NCI-H226 (cell line): ENCODE data around the gene ZNF792.
"Not testable (repeated sequence)": the region's sequence is repeated elsewhere in the genome, so short reads cannot be mapped to it uniquely, and the experiment has no call there.

ENCODE experiments used
- DNase-seq: peaks from one replicate; pipeline ENCODE4 v3.0.0-alpha.2; 2015

ZNF792 gene

DNA sequence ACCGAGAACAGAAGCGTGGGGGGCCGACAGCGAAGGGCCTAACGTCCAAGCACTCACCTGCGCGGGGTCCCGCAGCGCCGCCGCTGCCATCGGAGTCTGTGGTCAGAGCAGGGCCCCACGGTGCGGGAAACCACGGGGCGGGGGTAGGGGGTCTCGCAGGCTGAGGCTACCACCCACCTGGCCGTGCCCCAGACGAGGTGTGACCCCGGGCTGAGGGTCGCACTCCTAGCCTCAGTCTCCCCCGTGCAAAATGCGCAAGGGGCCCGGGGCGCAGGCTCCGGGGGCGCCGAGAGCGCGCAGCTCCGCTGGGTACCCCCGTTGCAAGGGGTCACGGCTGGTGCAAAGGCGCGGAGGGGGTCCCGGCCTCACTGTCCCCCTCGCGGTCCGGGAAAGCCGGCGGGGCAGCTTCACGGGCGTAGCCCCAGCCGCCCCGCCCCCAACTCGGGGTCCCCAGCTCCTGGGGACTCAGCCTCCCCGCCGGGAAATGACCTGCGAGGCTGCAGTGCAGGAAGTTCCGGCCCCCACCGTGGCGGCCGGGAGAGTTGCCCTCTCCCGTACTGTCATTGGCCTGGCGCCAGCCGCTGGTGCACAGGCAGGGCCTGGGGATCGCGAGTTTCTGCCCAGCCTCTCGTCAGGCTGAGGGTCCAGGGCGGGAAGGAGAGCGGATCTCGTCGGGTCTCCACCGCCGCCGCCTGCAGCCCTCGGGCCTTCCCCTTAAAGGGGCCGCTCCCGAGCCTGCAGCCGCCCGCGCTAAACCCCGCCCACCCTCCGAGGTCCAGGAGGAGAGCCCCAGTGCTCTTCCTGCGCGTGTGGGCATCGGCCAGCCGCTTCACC lies at the start of gene ZNF792:
ZNF792 (minus strand) TSS at position 657 of the 834 bp plus-strand sequence; CDS start at position 90, 567 bp downstream.
- peak; percentile 22 for DNase-seq

DNA sequence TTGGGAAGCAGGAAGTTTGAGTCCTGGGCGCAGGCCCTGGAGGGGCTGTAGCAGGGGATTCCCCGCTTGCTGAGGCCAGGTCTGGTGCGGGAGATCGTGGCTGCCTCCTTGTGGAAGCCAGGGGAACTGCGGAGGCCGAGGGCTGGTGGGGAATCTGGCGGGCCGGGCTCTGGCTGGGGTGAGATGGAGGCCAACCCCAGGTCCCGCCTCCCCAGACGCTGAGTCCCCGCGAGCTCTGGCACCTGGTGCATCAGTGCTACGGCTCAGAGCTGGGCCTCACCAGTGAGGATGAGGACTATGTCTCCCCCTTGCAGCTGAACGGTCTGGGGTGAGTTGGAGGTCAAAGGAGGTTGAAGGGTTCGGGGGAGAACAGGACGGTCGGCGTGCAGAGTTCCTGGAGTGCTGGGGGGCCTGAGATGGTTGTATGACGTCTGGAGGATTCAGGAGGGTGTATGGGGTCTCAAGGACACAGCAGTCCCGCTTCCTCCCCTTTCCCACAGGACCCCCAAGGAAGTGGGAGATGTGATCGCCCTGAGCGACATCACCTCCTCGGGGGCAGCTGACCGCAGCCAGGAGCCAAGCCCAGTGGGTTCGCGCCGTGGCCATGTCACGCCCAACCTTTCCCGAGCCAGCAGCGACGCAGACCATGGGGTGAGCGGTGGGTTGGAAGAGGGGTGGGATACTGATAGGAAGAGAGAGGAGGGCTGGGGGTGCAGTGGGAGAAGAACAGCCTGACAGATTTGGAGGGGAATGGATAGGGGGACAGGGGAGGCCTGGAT lies 49.2 kb upstream of the ZNF792 start:
- DNase-seq = no peak

DNA sequence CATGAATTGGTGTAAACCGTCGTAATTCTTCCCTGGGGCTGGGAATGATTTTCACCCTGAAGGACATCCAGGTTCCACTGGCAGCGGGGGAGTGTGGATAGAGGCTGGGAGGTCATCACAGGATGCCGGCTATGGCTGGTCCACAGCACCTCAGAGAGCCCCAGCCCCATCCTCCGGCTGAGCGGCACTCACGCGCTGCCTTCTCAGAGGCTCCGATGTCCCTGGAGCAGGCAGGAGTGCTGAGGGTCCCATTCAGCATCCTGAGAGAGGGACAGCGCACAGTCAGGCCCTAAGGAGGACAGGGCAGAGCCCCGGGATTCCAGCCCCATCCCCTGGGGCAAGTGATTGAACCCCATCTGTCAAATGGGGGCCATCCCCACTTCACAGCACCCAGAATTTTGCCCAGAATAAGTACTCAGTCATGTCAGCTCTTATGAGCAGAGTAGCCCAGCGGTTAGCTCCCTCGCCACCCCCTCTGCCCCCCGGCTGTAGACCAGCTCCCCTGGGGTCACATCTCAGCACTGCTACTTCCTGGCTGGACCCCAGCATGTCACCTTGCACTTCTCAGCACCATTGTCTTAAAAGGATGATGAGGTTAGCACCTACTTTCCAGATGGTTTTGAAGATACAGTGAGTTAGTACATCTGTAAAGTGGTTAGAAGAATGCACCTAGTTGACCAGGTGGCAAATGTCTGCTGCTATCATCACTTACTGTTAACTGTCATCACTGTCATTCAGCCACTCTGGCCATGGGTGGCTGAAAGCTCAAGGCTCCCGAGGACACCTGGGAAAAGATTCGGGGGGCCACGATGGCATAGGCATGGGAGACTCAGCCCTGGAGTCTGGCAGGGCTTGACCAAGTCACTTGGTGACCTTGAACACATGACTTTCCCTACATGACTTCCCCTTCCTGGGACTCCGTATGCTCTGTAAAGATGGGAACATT lies 48.0 kb upstream of the ZNF792 start:
- DNase-seq = no peak

DNA sequence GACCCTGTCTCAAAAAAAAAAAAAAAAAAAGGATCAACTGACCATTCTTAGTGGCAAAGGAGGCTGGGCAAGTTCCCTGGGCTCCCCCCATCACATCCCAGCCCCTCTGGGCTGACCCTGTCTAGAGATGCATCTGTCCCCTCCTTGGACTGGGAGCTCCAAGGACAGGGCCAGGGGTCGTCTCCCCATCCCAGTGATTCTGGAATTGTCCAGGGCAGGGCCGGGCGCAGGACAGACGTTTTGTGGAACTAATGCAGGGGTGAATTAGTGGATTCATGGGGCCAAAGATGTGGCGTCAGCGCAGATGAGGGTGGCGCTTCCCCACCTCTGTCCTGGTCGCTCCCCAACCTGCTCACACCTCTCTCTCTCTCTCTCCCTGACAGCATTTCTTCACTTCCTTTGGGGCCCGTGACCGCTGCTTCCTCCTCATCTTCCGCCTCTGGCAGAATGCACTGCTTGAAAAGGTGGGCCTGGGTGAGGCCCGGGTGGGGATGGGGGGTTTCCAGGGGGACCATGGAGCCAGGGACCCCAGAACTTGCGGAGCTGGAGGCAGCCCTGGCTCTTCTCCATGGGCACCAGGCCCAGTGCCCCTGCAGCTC lies 47.2 kb upstream of the ZNF792 start:
- no peak for DNase-seq

DNA sequence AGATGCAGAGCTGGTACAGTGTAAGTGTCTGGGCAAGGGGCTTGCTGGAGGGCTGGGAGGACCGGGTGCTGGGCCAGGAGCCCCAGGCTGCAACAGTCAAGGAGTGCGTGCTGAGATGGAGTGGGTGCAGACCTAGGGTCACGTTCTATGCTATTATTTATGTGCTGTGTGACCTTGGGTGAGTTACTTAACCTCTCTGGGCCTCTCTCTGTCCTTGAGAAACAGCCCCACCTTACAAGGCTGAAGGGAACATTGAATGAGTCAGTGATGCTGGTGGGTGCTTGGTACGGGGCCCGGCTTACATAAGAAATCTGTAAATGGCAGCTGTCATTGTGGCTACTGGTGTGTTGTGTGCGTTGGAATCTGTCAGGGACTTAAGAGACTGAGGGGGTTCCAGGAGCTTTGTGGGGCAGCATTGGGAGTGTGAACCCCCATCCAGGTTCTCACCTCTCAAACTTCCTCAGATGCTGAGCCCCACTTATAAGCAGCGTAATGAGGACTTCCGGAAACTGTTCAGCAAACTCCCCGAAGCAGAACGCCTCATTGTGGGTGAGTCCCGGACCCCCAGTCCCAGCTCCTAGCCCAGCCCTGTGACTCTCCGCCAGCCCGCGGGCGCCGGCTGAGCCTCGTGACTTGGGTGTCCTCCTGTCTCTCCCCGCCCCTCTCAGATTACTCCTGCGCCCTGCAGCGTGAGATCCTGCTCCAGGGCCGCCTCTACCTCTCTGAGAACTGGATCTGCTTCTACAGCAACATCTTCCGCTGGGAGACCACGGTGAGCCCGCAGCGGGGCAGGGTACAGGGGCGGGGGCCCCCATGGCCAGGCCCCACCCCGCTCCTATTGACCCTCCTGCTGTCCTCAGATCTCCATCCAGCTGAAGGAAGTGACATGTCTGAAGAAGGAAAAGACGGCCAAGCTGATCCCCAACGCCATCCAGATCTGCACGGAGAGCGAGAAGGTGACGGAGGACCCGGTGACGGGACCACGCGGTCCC lies 45.7 kb upstream of the ZNF792 start:
- no peak for DNase-seq

DNA sequence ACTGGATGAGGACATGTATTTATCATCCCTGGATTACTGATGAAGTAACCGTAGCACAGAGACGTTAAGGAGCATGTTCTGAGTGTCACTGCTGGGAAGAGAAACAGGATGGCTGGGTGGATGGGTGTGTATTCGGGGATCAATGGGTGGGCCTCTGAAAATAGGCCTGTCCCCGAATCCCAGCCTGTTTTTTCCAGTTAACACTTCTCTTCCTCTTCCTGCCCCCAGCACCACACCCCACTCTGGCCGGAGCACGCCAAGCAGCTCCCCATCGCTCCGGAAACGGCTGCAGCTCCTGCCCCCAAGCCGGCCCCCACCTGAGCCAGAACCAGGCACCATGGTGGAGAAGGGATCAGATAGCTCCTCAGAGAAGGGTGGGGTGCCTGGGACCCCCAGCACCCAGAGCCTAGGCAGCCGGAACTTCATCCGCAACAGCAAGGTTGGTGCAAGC lies 44.9 kb upstream of the ZNF792 start:
- no peak for DNase-seq

DNA sequence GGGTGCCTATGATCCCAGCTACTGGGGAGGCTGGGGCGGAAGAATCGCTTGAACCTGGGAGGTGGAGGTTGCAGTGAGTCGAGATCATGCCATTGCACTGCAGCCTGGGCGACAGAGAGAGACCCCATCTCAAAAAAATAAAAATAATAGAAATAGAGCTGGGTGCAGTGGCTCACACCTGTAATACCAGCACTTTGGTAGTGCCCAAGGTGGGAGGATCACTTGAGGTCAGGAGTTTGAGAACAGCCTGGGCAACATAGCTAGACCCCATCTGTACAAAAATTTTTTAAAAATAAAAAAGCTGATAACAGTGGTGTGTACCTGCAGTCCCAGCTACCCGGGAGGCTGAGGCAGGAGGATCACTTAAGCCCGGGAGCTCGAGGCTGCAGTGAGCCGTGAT lies 43.4 kb upstream of the ZNF792 start:
- DNase-seq = not testable (repeated sequence)

DNA sequence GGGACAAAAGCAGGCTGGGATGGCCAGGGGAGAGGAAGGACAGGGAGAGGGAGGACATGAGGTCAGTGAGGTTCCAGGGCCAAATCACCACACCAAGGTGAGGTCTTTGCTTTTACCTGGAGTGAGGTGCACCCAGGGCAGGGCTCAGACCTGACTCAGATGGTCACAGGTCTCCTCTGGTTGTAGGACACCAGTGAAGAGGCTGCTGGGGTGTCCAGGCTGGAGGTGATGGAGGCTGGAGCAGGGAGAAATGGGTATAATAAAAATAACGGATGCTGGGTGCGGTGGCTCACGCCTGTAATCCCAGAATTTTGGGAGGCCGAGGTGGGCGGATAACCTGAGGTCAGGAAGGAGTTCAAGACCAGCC lies 43.0 kb upstream of the ZNF792 start:
- DNase-seq = no peak

DNA sequence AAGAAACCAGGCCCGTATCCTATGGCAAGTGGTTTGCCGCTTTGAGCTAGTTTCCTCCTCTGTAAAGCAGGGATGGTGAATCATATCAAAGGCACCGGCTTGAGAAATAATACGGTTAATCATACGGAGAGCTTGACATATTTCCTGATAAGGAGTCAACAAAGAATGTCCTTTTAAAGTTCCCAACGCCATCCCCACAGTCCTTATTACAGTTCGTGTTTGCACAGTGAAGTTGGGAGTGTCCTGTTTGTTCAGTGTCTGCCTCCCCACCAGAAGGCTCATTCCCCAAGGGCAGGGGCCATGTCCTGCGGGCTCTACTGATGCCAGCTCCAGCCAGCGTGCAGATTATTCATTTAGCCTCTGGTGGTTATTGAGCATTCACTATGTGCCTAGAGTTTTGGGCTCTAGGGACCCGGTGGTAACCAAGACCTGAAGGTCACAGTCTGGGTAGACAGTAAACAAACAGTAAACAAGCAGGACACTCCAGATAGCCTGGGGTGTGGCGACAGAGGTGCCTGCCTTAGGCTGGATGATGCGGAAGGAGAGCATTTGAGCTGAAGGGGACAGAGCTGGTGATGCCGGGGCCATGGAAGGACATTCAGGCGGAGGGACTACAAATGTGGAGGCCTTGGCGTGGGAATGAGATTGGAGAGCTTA lies 42.4 kb upstream of the ZNF792 start:
- DNase-seq = peak; percentile 84

DNA sequence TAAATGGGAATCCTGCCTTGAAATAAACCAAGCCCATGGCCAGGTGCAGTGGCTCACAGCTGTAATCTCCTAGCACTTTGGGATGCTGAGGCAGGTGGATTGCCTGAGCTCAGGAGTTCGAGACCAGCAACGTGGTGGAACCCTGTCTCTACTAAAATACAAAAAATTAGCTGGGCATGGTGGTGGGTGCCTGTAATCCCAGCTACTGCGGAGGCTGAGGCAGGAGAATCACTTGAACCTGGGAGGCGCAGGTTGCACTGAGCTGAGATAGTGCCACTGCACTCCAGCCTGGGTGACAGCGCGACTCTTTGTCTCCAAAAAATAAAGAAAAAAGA lies 41.9 kb upstream of the ZNF792 start:
- not testable (repeated sequence) for DNase-seq

DNA sequence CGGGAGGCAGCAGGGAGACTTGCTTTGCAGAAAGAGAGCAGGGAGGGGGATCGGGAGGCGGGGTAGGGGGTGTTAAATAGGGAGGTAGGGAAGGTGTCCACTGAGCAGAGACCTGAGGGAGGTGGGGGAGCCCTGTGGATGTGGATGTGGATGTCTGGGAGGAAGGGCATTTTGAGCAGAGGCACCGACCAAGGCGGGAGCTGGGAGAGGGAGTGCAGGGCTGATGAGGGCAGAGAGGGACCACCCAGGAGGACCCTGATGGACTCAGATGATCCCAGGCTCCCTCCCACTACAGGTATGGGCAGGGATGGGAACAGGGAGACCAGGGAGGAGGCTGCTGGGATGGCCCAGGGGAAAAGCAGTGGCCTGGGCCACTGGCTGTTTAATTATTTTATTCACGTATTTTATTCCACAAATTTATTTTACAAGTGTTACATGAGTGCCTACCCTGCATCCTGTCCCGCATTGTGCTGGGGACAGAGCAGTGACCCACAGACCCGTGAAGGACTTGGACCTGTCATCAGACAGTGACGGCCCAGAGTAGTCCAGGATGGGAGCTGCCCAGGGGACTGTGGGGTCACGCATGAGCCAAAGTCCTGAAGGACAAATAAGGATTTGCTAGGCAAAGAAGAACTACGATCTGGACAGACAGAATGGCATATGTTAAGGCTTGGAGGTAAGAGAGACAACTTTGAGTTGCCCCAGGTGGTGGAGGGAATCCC lies 41.4 kb upstream of the ZNF792 start:
- DNase-seq = no peak

DNA sequence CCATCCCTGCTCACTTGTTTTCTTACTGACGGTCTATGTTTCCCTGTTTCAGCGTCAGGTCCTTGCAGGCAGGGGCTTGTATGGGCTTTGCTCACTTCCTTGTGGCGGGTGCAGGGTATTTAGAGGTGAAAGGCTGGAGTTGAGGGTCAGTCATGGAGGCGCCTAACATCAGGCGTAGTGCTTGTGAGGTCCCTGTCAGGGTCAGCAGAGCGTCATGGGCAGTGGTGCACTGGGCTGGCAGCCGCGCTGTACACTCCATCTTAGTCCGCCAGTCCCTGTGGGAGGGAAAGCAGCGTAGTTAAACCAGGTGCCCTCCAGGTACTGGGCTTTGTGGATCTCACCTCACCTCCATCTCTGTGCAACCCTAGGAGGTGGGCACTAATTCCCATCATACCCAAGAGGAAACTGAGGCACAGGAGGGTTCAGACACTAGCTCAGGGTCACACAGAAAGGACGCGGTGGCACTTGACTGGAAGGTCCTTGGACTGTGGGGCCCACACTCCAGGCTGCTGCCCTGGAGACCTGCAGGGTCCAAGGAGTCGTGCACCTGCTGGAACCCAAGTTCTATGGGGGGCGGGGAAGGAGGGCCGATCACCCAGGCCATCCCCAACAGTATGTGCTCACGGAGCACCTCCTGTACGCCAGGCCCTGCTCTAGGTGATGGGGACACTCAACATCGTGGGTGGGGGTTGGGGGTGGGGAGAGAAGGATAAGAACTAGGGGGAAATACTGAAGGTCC lies 40.7 kb upstream of the ZNF792 start:
- DNase-seq = no peak

DNA sequence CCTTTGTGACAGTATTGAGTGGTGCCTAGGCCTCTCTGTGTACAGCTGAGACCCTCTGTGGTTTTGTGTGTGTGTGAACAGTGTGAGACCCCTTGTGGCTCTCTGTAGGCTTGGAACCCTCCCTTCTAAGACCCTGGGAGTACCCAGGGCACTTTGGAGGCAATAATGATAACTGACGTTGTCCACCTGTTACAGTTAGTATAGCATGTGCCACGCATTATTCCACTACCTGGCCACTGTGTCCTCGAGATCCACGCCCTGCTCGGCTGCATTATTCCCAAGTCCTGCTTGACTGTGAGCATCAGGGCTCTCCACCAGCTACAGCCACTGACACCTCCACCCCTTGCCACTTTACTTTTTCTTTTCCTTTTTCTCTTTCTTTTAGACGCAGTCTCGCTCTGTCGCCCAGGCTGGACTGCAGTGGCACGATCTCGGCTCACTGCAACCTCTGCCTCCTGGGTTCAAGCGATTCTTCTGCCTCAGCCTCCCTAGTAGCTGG lies 38.1 kb upstream of the ZNF792 start:
- no peak for DNase-seq

DNA sequence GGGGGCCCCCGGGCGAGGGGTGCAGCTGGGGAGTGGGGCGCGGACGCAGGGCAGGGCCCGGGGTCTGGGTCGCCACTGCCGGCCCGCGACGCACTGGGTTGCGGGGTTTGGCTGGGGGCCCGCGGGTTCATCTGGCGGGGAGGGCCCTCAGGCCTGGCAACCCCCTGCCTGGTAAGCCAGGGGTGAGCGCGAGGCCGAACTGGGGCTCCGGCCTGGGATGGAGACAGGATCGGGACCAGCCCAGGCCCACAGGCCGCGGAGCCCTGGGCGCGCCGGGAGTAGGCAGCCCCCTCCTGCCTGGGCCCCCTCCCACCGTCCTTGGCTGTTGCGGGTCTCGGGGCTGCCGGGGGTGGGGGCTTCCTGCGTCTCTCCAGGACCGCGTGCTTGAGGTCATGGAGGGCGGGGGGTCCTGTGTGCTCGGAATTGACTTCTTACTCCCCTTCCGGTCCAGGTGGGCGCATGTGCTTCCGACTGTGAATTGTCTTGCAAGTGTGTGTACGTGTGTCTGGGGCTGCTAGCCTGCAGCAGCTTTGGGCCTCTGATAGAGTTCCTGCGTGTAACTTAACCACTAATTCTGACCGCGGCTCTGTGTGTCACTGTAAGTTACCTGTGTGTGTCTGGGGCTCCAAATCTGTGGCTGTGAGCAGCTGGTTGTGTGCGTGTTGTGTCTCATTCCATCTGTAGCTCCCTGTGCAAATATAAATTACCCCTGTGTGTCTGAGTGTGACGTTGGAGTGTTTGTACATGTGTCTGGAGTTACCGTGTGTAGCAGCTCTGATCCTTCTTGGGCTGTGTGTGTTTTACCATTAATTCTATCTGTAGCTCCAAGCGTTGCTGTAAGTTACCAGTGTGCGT lies 36.8 kb upstream of the ZNF792 start:
- DNase-seq = no peak

DNA sequence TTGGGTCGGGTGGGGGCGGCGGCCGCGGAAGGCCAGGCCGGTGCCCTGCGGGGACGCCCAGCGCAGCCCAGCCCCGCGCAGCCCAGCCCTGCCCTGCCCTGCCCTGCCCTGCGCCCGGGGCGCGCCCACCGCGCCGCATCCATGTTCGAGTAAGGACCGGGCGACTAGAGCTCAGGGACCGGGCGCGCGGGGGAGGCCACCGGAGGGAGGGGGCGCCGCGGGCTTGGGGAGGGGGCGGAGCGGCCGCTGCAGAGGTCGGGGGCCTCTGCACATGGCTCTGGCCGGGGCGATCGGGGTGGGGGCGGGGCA lies 36.3 kb upstream of the ZNF792 start:
- DNase-seq = no peak

DNA sequence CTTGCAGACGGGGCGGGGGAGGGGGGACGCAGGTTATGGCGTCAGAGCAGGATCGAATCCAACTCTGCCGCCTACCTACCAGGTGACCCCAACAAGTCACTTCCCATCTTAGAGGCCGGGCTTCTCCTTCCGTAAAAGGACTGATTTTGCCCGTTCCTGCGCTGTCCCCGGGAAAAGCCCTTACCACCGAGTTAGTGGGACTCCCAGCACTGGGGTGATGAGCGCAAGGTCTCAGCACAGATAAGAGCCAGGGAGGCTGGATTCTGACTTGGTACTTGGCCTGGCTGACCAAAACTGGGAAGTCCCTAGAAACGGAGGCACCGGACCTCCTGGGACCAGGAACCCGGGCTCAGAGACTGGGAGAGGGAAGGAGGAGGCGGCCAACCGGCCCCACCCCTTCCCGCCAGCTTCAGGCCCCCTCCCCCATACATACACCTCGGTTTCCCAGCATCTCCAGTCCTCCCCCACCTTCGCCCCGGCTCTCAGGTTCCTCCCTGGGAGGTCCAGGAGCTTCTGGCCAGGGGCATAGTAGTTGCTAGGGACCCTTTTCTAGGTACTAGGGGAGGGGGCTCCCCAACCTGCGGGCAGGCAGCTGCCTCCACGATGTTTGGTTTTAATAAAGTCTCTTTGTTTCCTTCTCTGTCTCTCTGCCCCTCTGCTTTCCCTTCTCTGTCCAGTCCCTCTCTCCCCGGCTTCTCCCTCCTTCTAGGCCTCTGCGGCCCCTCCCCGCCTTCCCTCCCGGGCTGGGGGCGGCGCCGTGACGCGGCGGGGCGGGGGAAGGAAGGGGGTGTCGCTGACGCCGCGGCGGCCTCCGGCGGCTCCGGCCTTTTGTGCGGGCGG lies 35.7 kb upstream of the ZNF792 start, which contains the start of gene GRAMD1A:
GRAMD1A (plus strand) TSS at position 826 of the 840 bp plus-strand sequence. CDS start 156 bp downstream, outside the sequence.
- DNase-seq = peak; percentile 83
